Astrocyte (in vitro differentiated cells and primary cell): ENCODE data around the gene DNAJC6. TPM values are rescaled to one million over a fixed set of nuclear protein-coding genes. Genes with fewer than 3 reads are reported as not detected.

ENCODE experiments used
- DNase-seq: peaks from one replicate; pipeline ENCODE4 v3.0.0-alpha.2; 2010; ENCODE audit warnings: low read depth
- FAIRE-seq: peaks from 2 replicates; lab custom pipeline; 2011; peaks lifted over from hg19 to GRCh38; lab: Jason Lieb, UNC
- H2AFZ ChIP-seq: 2 replicates; pipeline ENCODE4 v1.6.0; 2012; ENCODE audit warnings: low read depth, low read length, inconsistent platforms
- H3K27ac ChIP-seq: 2 replicates; pipeline ENCODE4 v1.5.1; 2011; ENCODE audit warnings: low read depth, low read length, inconsistent platforms
- H3K27me3 ChIP-seq: 2 replicates; pipeline ENCODE4 v1.6.0; 2011; ENCODE audit warnings: low read length, inconsistent platforms; ENCODE audit not compliant: insufficient read depth
- H3K36me3 ChIP-seq: 2 replicates; pipeline ENCODE4 v1.5.1; 2011; ENCODE audit warnings: low read length, inconsistent platforms; ENCODE audit not compliant: insufficient read depth
- H3K4me1 ChIP-seq: 2 replicates; pipeline ENCODE4 v1.5.1; 2011; ENCODE audit warnings: low read length, inconsistent platforms; ENCODE audit not compliant: insufficient read depth
- H3K4me2 ChIP-seq: 2 replicates; pipeline ENCODE4 v1.6.0; 2012; ENCODE audit warnings: low read length, inconsistent platforms
- H3K4me3 ChIP-seq: 2 replicates; pipeline ENCODE4 v1.5.1; 2011; ENCODE audit warnings: low read depth, mild to moderate bottlenecking, low read length, inconsistent platforms; ENCODE audit not compliant: insufficient read depth
- H3K79me2 ChIP-seq: 2 replicates; pipeline ENCODE4 v1.6.0; 2012; ENCODE audit warnings: mild to moderate bottlenecking, low read length, inconsistent platforms; ENCODE audit not compliant: insufficient read depth
- H3K9ac ChIP-seq: 2 replicates; pipeline ENCODE4 v1.6.0; 2012; ENCODE audit warnings: mild to moderate bottlenecking, low read length, inconsistent platforms
- H3K9me3 ChIP-seq: 2 replicates; pipeline ENCODE4 v1.5.1; 2012; ENCODE audit warnings: low read depth, mild to moderate bottlenecking, low read length, inconsistent platforms; ENCODE audit not compliant: insufficient read depth
- H4K20me1 ChIP-seq: 2 replicates; pipeline ENCODE4 v1.6.0; 2012; ENCODE audit warnings: low read length, inconsistent platforms; ENCODE audit not compliant: insufficient read depth
- H3K27ac Mint-ChIP-seq: one replicate; pipeline ENCODE4 v1.8.0; 2021; ENCODE audit warnings: mild to moderate bottlenecking, mixed read lengths; ENCODE audit not compliant: unreplicated experiment
- H3K27me3 Mint-ChIP-seq: one replicate; pipeline ENCODE4 v1.8.0; 2021; ENCODE audit warnings: low read depth, mixed read lengths; ENCODE audit not compliant: unreplicated experiment
- H3K36me3 Mint-ChIP-seq: one replicate; pipeline ENCODE4 v1.8.0; 2021; ENCODE audit warnings: low read depth, mixed read lengths; ENCODE audit not compliant: unreplicated experiment
- H3K4me1 Mint-ChIP-seq: one replicate; pipeline ENCODE4 v1.8.0; 2021; ENCODE audit warnings: low read depth, mixed read lengths; ENCODE audit not compliant: unreplicated experiment
- H3K4me3 Mint-ChIP-seq: one replicate; pipeline ENCODE4 v1.8.0; 2021; ENCODE audit warnings: mild to moderate bottlenecking, moderate library complexity, mixed read lengths; ENCODE audit not compliant: unreplicated experiment
- H3K9me3 Mint-ChIP-seq: one replicate; pipeline ENCODE4 v1.8.0; 2021; ENCODE audit warnings: mild to moderate bottlenecking, mixed read lengths; ENCODE audit not compliant: unreplicated experiment
- EZH2 ChIP-seq: IDR thresholded peaks from 2 replicates; pipeline ENCODE4 v1.6.1; 2012; ENCODE audit warnings: mild to moderate bottlenecking, low read length, inconsistent platforms; ENCODE audit not compliant: insufficient read depth
- total RNA-seq: library from RNA; stranded (reverse); gene quantifications from 2 replicates; pipeline ENCODE4 v1.2.1, GENCODE V29; 2021
- TF ChIP-seq, protein P1 (sequence below): IDR thresholded peaks from 2 replicates; pipeline ENCODE4 v1.5.1; 2011; ENCODE audit warnings: low read depth, mild to moderate bottlenecking, inconsistent platforms, low read length, moderate library complexity; ENCODE audit not compliant: insufficient read depth

DNAJC6 gene
- total RNA-seq, 1 donor from 2014 or later = 8.9 TPM

DNA sequence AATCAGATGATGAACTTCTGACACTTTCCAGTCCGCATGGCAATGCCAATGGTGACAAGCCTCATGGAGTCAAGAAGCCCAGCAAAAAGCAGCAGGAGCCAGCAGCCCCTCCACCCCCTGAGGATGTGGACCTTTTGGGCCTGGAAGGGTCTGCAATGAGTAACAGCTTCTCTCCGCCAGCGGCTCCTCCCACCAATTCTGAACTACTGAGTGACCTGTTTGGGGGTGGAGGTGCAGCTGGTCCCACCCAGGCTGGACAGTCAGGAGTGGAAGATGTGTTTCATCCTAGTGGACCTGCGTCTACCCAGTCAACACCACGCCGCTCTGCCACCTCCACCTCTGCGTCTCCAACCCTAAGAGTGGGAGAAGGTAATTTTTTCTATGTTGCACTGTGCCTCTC is 83.2 kb downstream of the DNAJC6 start:
- Histone ChIP-seq H3K9ac (no peak overlapping the region), H3K36me3 (no peaks in the 10 kb centered on the region), H4K20me1 (no peaks in the 10 kb centered on the region), H3K4me2 (no peak overlapping the region), H2AFZ (no peak overlapping the region), H3K27me3 (no peaks in the 10 kb centered on the region), H3K79me2 (no peaks in the 10 kb centered on the region), H3K4me3 (no peak overlapping the region), H3K9me3 (no peaks in the 10 kb centered on the region), H3K4me1 (no peaks in the 10 kb centered on the region), H3K27ac (no peak overlapping the region)
- Mint-ChIP-seq H3K36me3 (no peaks in the 10 kb centered on the region), H3K27me3 (no peaks in the 10 kb centered on the region), H3K4me3 (no peak overlapping the region), H3K9me3 (no peaks in the 10 kb centered on the region), H3K27ac (no peak overlapping the region), H3K4me1 (peaks cover 11% of the 10 kb centered on the region)
- no peak for DNase-seq
- TF ChIP-seq, protein P1, sequence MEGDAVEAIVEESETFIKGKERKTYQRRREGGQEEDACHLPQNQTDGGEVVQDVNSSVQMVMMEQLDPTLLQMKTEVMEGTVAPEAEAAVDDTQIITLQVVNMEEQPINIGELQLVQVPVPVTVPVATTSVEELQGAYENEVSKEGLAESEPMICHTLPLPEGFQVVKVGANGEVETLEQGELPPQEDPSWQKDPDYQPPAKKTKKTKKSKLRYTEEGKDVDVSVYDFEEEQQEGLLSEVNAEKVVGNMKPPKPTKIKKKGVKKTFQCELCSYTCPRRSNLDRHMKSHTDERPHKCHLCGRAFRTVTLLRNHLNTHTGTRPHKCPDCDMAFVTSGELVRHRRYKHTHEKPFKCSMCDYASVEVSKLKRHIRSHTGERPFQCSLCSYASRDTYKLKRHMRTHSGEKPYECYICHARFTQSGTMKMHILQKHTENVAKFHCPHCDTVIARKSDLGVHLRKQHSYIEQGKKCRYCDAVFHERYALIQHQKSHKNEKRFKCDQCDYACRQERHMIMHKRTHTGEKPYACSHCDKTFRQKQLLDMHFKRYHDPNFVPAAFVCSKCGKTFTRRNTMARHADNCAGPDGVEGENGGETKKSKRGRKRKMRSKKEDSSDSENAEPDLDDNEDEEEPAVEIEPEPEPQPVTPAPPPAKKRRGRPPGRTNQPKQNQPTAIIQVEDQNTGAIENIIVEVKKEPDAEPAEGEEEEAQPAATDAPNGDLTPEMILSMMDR = no peak
- no peak for TF ChIP-seq EZH2
- FAIRE-seq = no peak

DNA sequence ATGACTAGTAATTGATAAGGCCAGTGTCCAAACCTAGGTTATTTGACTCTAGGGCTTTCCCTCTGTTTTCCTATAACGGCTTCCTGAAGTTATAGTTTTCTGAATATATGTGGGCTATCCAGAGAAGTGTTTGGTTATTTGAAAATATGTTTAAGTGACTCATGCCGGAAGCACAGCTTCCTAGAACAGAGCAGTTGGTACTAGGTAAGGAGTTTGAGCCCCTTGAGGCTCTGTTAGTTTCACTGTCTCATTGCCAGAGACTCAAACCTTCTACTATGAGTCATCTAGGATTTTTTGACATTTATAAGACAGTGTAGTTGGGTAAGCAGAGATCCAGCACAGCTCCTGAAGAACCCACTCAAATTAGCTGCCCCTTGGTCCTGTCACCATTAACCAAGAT is 84.0 kb downstream of the DNAJC6 start:
- no peaks in the 10 kb centered on the region for H3K27me3 ChIP-seq
- no peak overlapping the region for H3K4me3 ChIP-seq
- H3K79me2 ChIP-seq = no peaks in the 10 kb centered on the region
- Mint-ChIP-seq H3K27ac (no peak overlapping the region), H3K27me3 (no peaks in the 10 kb centered on the region), H3K4me1 (peaks cover 9% of the 10 kb centered on the region), H3K4me3 (no peak overlapping the region), H3K9me3 (no peaks in the 10 kb centered on the region), H3K36me3 (no peaks in the 10 kb centered on the region)
- no peak for FAIRE-seq
- no peaks in the 10 kb centered on the region for H3K36me3 ChIP-seq
- no peak overlapping the region for H2AFZ ChIP-seq
- no peak overlapping the region for H3K9ac ChIP-seq
- no peak overlapping the region for H3K4me2 ChIP-seq
- H4K20me1 ChIP-seq = no peaks in the 10 kb centered on the region
- no peak for TF ChIP-seq EZH2
- TF ChIP-seq, protein P1 = no peak
- DNase-seq = peak; percentile 32
- no peak overlapping the region for H3K27ac ChIP-seq
- H3K4me1 ChIP-seq = no peaks in the 10 kb centered on the region
- no peaks in the 10 kb centered on the region for H3K9me3 ChIP-seq

- no peaks in the 10 kb centered on the region for H3K79me2 ChIP-seq
- H2AFZ ChIP-seq = no peak overlapping the region
- no peaks in the 10 kb centered on the region for H3K4me1 ChIP-seq
- Mint-ChIP-seq H3K4me3 (no peak overlapping the region), H3K9me3 (no peaks in the 10 kb centered on the region), H3K27me3 (no peaks in the 10 kb centered on the region), H3K36me3 (no peaks in the 10 kb centered on the region), H3K27ac (no peak overlapping the region), H3K4me1 (peaks cover 9% of the 10 kb centered on the region)
- FAIRE-seq (no peak), DNase-seq (no peak)
- H4K20me1 ChIP-seq = no peaks in the 10 kb centered on the region
- no peak for TF ChIP-seq EZH2
- TF ChIP-seq, protein P1 = no peak
- H3K27me3 ChIP-seq = no peaks in the 10 kb centered on the region
- no peaks in the 10 kb centered on the region for H3K36me3 ChIP-seq
- no peak overlapping the region for H3K27ac ChIP-seq
- H3K4me3 ChIP-seq = no peak overlapping the region
- H3K9ac ChIP-seq = no peak overlapping the region
- no peak overlapping the region for H3K4me2 ChIP-seq
- no peaks in the 10 kb centered on the region for H3K9me3 ChIP-seq
These were observed 84.6 kb downstream of the DNAJC6 start for GRCh38 chr1:65393928-65394327.
